HCT116 (cell line): ENCODE measurements around the gene LRRC51. TPM values are rescaled to one million over a fixed set of nuclear protein-coding genes. Genes with fewer than 3 reads are reported as not detected.

Source experiments
- ATAC-seq: fragments of 200-7000 bp; cut with Tn5 transposase; 2 replicates; pipeline ENCODE4 v1.9.1; 2020; ENCODE audit warnings: mild to moderate bottlenecking, moderate library complexity
- BruUV-seq: library from RNA; stranded (reverse); fragments of 400-500 nt; replicated peaks from 2 replicates; lab custom pipeline; 2021; lab: Mats Ljungman, UMichigan
- CTCF ChIA-PET: fragments of 300-600 bp; sonication (Branson Sonifier 250); formaldehyde crosslinking; loops from one replicate; lab custom pipeline; 2021; ENCODE audit warnings: antibody characterized with exemption; lab: Charles Lee
- POLR2A ChIA-PET: fragments of 300-600, 350-600 bp; sonication (Branson Sonifier 250); formaldehyde crosslinking; loops from one replicate; lab custom pipeline; 2021; ENCODE audit warnings: antibody characterized with exemption; lab: Charles Lee
- RAD21 ChIA-PET, 2 experiments: fragments of 300-600 bp; sonication (Branson Sonifier 250); formaldehyde crosslinking; loops; one replicate each; lab custom pipeline; 2023; ENCODE audit warnings: low total read pairs in 2 of 2; ENCODE audit not compliant: uncharacterized antibody in 2 of 2, unreplicated experiment in 2 of 2, low non-redundant PET in 1 of 2; lab: Charles Lee
- DNase-seq: peaks from one replicate; pipeline ENCODE4 v3.0.0-alpha.2; 2010; ENCODE audit warnings: low read depth, low spot score
- H2AFZ ChIP-seq: fragments of 200-600 bp; shearing (Covaris generic), sonication (generic); 2 replicates; pipeline ENCODE4 v1.6.1; 2017; ENCODE audit warnings: low read depth, mixed run types, mixed read lengths, antibody characterized with exemption, low read length; ENCODE audit not compliant: poor library complexity, severe bottlenecking
- H3K27ac ChIP-seq: 2 replicates; pipeline ENCODE4 v1.5.1; 2012; ENCODE audit warnings: low read depth, low read length
- H3K27me3 ChIP-seq: fragments of 200-600 bp; sonication (generic); 2 replicates; pipeline ENCODE4 v1.6.1; 2016; ENCODE audit warnings: mixed run types, low read length, mixed read lengths; ENCODE audit not compliant: insufficient read depth
- H3K36me3 ChIP-seq, 2 experiments: fragments of 200-500 bp in 1 of 2; fragments of 200-600 bp in 1 of 2; sonication (Bioruptor generic) in 1 of 2; sonication (generic) in 1 of 2; 2 replicates each; pipeline versions ENCODE4 v1.5.1 to v1.6.1; 2014 to 2016; ENCODE audit warnings: low read length in 2 of 2, inconsistent platforms in 1 of 2, mixed read lengths in 1 of 2, mixed run types in 1 of 2; ENCODE audit not compliant: insufficient read depth in 2 of 2, control insufficient read depth in 1 of 2
- H3K4me1 ChIP-seq, 2 experiments: fragments of 200-600 bp in 1 of 2; sonication (generic) in 1 of 2; 2 replicates each; pipeline versions ENCODE4 v1.5.1 to v1.6.1; 2012 to 2017; ENCODE audit warnings: low read length in 2 of 2, inconsistent platforms in 1 of 2, mild to moderate bottlenecking in 1 of 2, mixed read lengths in 1 of 2, mixed run types in 1 of 2, moderate library complexity in 1 of 2; ENCODE audit not compliant: insufficient read depth in 2 of 2, control insufficient read depth in 1 of 2
- H3K4me2 ChIP-seq: fragments of 200-600 bp; sonication (generic); 2 replicates; pipeline ENCODE4 v1.6.1; 2017; ENCODE audit warnings: mixed run types, low read length, mixed read lengths
- H3K4me3 ChIP-seq, 2 experiments: fragments of 200-600 bp in 1 of 2; sonication (generic) in 1 of 2; replicated peaks in 1 of 2; 2 replicates each; pipeline ENCODE4 v1.5.1; 2011 to 2016; ENCODE audit warnings: low read length in 2 of 2, control low read depth in 1 of 2, low read depth in 1 of 2, mild to moderate bottlenecking in 1 of 2, mixed read lengths in 1 of 2, mixed run types in 1 of 2
- H3K79me2 ChIP-seq: fragments of 200-600 bp; sonication (generic); 2 replicates; pipeline ENCODE4 v1.6.1; 2017; ENCODE audit warnings: mild to moderate bottlenecking, mixed run types, low read length, moderate library complexity, mixed read lengths; ENCODE audit not compliant: insufficient read depth
- H3K9ac ChIP-seq: fragments of 200-600 bp; sonication (generic); 2 replicates; pipeline ENCODE4 v1.6.1; 2016; ENCODE audit warnings: low read length, mixed read lengths
- H3K9me2 ChIP-seq: fragments of 200-600 bp; sonication (generic), shearing (Covaris generic); 2 replicates; pipeline ENCODE4 v1.6.1; 2017; ENCODE audit warnings: mixed run types, mild to moderate bottlenecking, moderate library complexity; ENCODE audit not compliant: insufficient read depth
- H3K9me3 ChIP-seq, 2 experiments: fragments of 200-500 bp in 1 of 2; fragments of 200-600 bp in 1 of 2; sonication (Bioruptor generic) in 1 of 2; sonication (generic) in 1 of 2; 2 replicates each; pipeline ENCODE4 v1.6.1; 2014 to 2017; ENCODE audit warnings: low read length in 2 of 2, mixed read lengths in 2 of 2, inconsistent platforms in 1 of 2, low read depth in 1 of 2, mild to moderate bottlenecking in 1 of 2, mixed run types in 1 of 2, moderate library complexity in 1 of 2; ENCODE audit not compliant: control insufficient read depth in 1 of 2, insufficient read depth in 1 of 2
- H4K20me1 ChIP-seq: fragments of 200-600 bp; sonication (generic), shearing (Covaris generic); 2 replicates; pipeline ENCODE4 v1.6.1; 2017; ENCODE audit warnings: mixed run types, mild to moderate bottlenecking, moderate library complexity; ENCODE audit not compliant: insufficient read depth
- CBX3 ChIP-seq: IDR thresholded peaks from 2 replicates; pipeline ENCODE4 v1.6.1; 2012; ENCODE audit warnings: low read depth
- CEBPB ChIP-seq: IDR thresholded peaks from 2 replicates; pipeline ENCODE4 v1.6.1; 2012; ENCODE audit warnings: low read depth
- EGR1 ChIP-seq: IDR thresholded peaks from 2 replicates; pipeline ENCODE4 v1.6.1; 2012; ENCODE audit warnings: low read depth
- EZH2phosphoT487 ChIP-seq: fragments of 200-600 bp; IDR thresholded peaks from 2 replicates; pipeline ENCODE4 v1.6.1; 2018; ENCODE audit warnings: antibody characterized with exemption, borderline replicate concordance
- JUND ChIP-seq: IDR thresholded peaks from 2 replicates; pipeline ENCODE4 v1.6.1; 2012
- POLR2AphosphoS5 ChIP-seq: IDR thresholded peaks from 2 replicates; pipeline ENCODE4 v1.6.1; 2011; ENCODE audit warnings: mild to moderate bottlenecking, low read depth, low read length, moderate library complexity
- RAD21 ChIP-seq: IDR thresholded peaks from 2 replicates; pipeline ENCODE4 v1.6.1; 2012; ENCODE audit warnings: low read depth, mild to moderate bottlenecking
- REST ChIP-seq: IDR thresholded peaks from 2 replicates; pipeline ENCODE4 v1.6.1; 2012; ENCODE audit warnings: low read depth
- SRF ChIP-seq: IDR thresholded peaks from 2 replicates; pipeline ENCODE4 v1.6.1; 2012; ENCODE audit warnings: low read depth
- YY1 ChIP-seq: IDR thresholded peaks from 2 replicates; pipeline ENCODE4 v1.6.1; 2011; ENCODE audit warnings: low read length, low read depth, moderate library complexity, mild to moderate bottlenecking; ENCODE audit not compliant: insufficient replicate concordance; ENCODE audit errors: extremely low read depth
- ZFX ChIP-seq: fragments of 450-650 bp; IDR thresholded peaks from 2 replicates; pipeline ENCODE4 v1.6.1; 2017
- intact Hi-C: fragments of 100-400 bp; cut with micrococcal nuclease; formaldehyde crosslinking; loops from 2 replicates; pipeline ENCODE4 v1.10.0; 2022
- total RNA-seq: library from RNA; stranded (reverse); gene quantifications from one replicate; pipeline ENCODE4 v1.2.1, GENCODE V29; 2021; ENCODE audit not compliant: unreplicated experiment
- TF ChIP-seq, protein P1 (sequence below): IDR thresholded peaks from 2 replicates; pipeline ENCODE4 v1.6.1; 2012

Gene LRRC51
- total RNA-seq, 1 experiment from 2014 or later: 10.8 TPM

GRCh38 chr11:72125956-72126355 lies 45.3 kb downstream of the LRRC51 start:
- intact Hi-C loops: no loop called here
- ATAC-seq: no peak
- Histone ChIP-seq H3K27me3 (no peaks in the 10 kb centered on the region), H3K27ac (no peak overlapping the region), H3K4me1 (no peaks in the 10 kb centered on the region), H3K4me2 (no peak overlapping the region), H3K9me2 (no peaks in the 10 kb centered on the region), H3K36me3 (no peaks in the 10 kb centered on the region), H3K9ac (no peak overlapping the region), H3K4me3 (no peak overlapping the region), H3K9me3 (peaks cover 9 to 18% of the 10 kb centered on the region in 2 experiments; a peak in 3 of 4 replicates), H4K20me1 (no peaks in the 10 kb centered on the region), H2AFZ (no peak overlapping the region), H3K79me2 (no peaks in the 10 kb centered on the region)
- CTCF ChIA-PET: no interaction called here
- RAD21 ChIA-PET: no interaction called here
- TF ChIP-seq, protein P1, sequence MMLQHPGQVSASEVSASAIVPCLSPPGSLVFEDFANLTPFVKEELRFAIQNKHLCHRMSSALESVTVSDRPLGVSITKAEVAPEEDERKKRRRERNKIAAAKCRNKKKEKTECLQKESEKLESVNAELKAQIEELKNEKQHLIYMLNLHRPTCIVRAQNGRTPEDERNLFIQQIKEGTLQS: no peak
- TF ChIP-seq CBX3 (no peak), JUND (no peak), EGR1 (no peak), SRF (no peak), REST (no peak), RAD21 (no peak), ZFX (no peak), EZH2phosphoT487 (no peak), YY1 (no peak), POLR2AphosphoS5 (no peak), CEBPB (no peak)
- BruUV-seq: no TSS peak
- POLR2A ChIA-PET: interaction anchor here (1.7 kb wide), 1 partner anchor 14 kb away, joined by 6 read pairs; the partner anchor contains the start of gene ANAPC15
- no peak for DNase-seq
